WTC11 (cell line): ENCODE results near the gene POLK. TPM values are rescaled to one million over a fixed set of nuclear protein-coding genes. Genes with fewer than 3 reads are reported as not detected.

Source experiments
- ATAC-seq: fragments of 200-7000 bp; cut with Tn5 transposase; 2 replicates; pipeline ENCODE4 v1.10.0; 2021; ENCODE audit warnings: mild to moderate bottlenecking, moderate library complexity
- CTCF ChIA-PET: fragments of 300-600 bp; sonication (Branson Sonifier 250); formaldehyde crosslinking; loops from one replicate; lab custom pipeline; 2021; ENCODE audit warnings: antibody characterized with exemption; lab: Charles Lee
- POLR2A ChIA-PET: fragments of 350-600 bp; sonication (Branson Sonifier 250); formaldehyde crosslinking; loops from one replicate; lab custom pipeline; 2021; ENCODE audit warnings: antibody characterized with exemption; lab: Charles Lee
- DNase-seq: peaks from one replicate; pipeline ENCODE4 v3.0.0; 2021; ENCODE audit warnings: low spot score
- H3K27ac Mint-ChIP-seq: 2 replicates; pipeline ENCODE4 v1.8.0; 2021; ENCODE audit warnings: mixed read lengths
- H3K27me3 Mint-ChIP-seq: 2 replicates; pipeline ENCODE4 v1.8.0; 2021; ENCODE audit warnings: low read depth, mild to moderate bottlenecking, moderate library complexity, mixed read lengths
- H3K36me3 Mint-ChIP-seq: 2 replicates; pipeline ENCODE4 v1.8.0; 2021; ENCODE audit warnings: mixed read lengths
- H3K4me1 Mint-ChIP-seq: 2 replicates; pipeline ENCODE4 v1.8.0; 2022; ENCODE audit warnings: mixed read lengths
- H3K4me3 Mint-ChIP-seq: 2 replicates; pipeline ENCODE4 v1.8.0; 2021; ENCODE audit warnings: mild to moderate bottlenecking, moderate library complexity, mixed read lengths
- H3K9me3 Mint-ChIP-seq: 2 replicates; pipeline ENCODE4 v1.8.0; 2021; ENCODE audit warnings: mixed read lengths
- CBFB ChIP-seq: sonication (generic); formaldehyde crosslinking; IDR thresholded peaks from 2 replicates; pipeline ENCODE4 v1.8.1; 2022; ENCODE audit warnings: mild to moderate bottlenecking, low read depth, missing genetic modification reagents
- E2F4 ChIP-seq: sonication (generic); formaldehyde crosslinking; IDR thresholded peaks from 2 replicates; pipeline ENCODE4 v1.8.1; 2022; ENCODE audit warnings: low read depth, mild to moderate bottlenecking, moderate library complexity, missing genetic modification reagents, borderline replicate concordance
- EMX1 ChIP-seq: fragments of 250-450 bp; sonication (Bioruptor Pico); IDR thresholded peaks from 2 replicates; pipeline ENCODE4 v1.8.0; 2021; ENCODE audit warnings: mild to moderate bottlenecking
- ESRRA ChIP-seq: sonication (generic); formaldehyde crosslinking; IDR thresholded peaks from 2 replicates; pipeline ENCODE4 v1.8.1; 2022; ENCODE audit warnings: mild to moderate bottlenecking, missing genetic modification reagents, borderline replicate concordance
- FOXK1 ChIP-seq: sonication (generic); formaldehyde crosslinking; IDR thresholded peaks from 2 replicates; pipeline ENCODE4 v1.8.0; 2022; ENCODE audit warnings: mild to moderate bottlenecking, moderate library complexity, missing genetic modification reagents
- GRHL2 ChIP-seq: fragments of 250-450 bp; sonication (Bioruptor Pico); IDR thresholded peaks from 2 replicates; pipeline ENCODE4 v1.8.0; 2022; ENCODE audit warnings: mild to moderate bottlenecking, moderate library complexity; ENCODE audit not compliant: insufficient replicate concordance, severe bottlenecking
- JUN ChIP-seq: sonication (generic); formaldehyde crosslinking; IDR thresholded peaks from 2 replicates; pipeline ENCODE4 v1.8.0; 2023; ENCODE audit warnings: mild to moderate bottlenecking, missing genetic modification reagents
- MLX ChIP-seq: sonication (generic); formaldehyde crosslinking; IDR thresholded peaks from 2 replicates; pipeline ENCODE4 v1.8.1; 2023; ENCODE audit warnings: mild to moderate bottlenecking, missing genetic modification reagents, moderate library complexity
- NFATC4 ChIP-seq: fragments of 250-450 bp; sonication (Bioruptor Pico); IDR thresholded peaks from 2 replicates; pipeline ENCODE4 v1.9.0; 2021; ENCODE audit warnings: mild to moderate bottlenecking
- NFE2L1 ChIP-seq: sonication (generic); formaldehyde crosslinking; IDR thresholded peaks from 2 replicates; pipeline ENCODE4 v1.8.1; 2023; ENCODE audit warnings: missing genetic modification reagents
- NFYB ChIP-seq: sonication (generic); formaldehyde crosslinking; conservative IDR thresholded peaks from 2 replicates; pipeline ENCODE4 v1.8.0; 2022; ENCODE audit warnings: low read depth, missing genetic modification reagents
- PRRX2 ChIP-seq: fragments of 250-450 bp; sonication (Bioruptor Pico); IDR thresholded peaks from 2 replicates; pipeline ENCODE4 v1.8.0; 2021; ENCODE audit warnings: mild to moderate bottlenecking
- TEAD1 ChIP-seq: sonication (generic); formaldehyde crosslinking; IDR thresholded peaks from 2 replicates; pipeline ENCODE4 v1.8.0; 2022; ENCODE audit warnings: mild to moderate bottlenecking, missing genetic modification reagents
- ZBTB21 ChIP-seq: sonication (generic); formaldehyde crosslinking; IDR thresholded peaks from 2 replicates; pipeline ENCODE4 v1.8.1; 2023; ENCODE audit warnings: mild to moderate bottlenecking, missing genetic modification reagents, borderline replicate concordance
- ZNF232 ChIP-seq: sonication (generic); formaldehyde crosslinking; IDR thresholded peaks from 2 replicates; pipeline ENCODE4 v1.8.0; 2022; ENCODE audit warnings: mild to moderate bottlenecking, missing genetic modification reagents
- ZNF263 ChIP-seq: sonication (generic); formaldehyde crosslinking; IDR thresholded peaks from 2 replicates; pipeline ENCODE4 v1.8.1; 2022; ENCODE audit warnings: low read depth, mild to moderate bottlenecking, moderate library complexity, missing genetic modification reagents
- total RNA-seq: library from RNA; stranded (reverse); gene quantifications from 3 replicates; pipeline ENCODE4 v1.2.3, GENCODE V29; 2021
- TF ChIP-seq, protein P1 (sequence below): sonication (generic); formaldehyde crosslinking; IDR thresholded peaks from 2 replicates; pipeline ENCODE4 v1.8.1; 2023; ENCODE audit warnings: mild to moderate bottlenecking, missing genetic modification reagents, borderline replicate concordance
- TF ChIP-seq, protein P2 (sequence below): sonication (generic); formaldehyde crosslinking; IDR thresholded peaks from 2 replicates; pipeline ENCODE4 v1.8.0; 2022; ENCODE audit warnings: mild to moderate bottlenecking, missing genetic modification reagents
- TF ChIP-seq, protein P3 (sequence below): fragments of 250-450 bp; sonication (Bioruptor Pico); IDR thresholded peaks from 2 replicates; pipeline ENCODE4 v1.8.0; 2021; ENCODE audit warnings: mild to moderate bottlenecking
- TF ChIP-seq, protein P4 (sequence below): sonication (generic); formaldehyde crosslinking; IDR thresholded peaks from 2 replicates; pipeline ENCODE4 v1.8.1; 2023; ENCODE audit warnings: mild to moderate bottlenecking, missing genetic modification reagents
- TF ChIP-seq, protein P5 (sequence below): sonication (generic); formaldehyde crosslinking; IDR thresholded peaks from 2 replicates; pipeline ENCODE4 v1.8.1; 2022; ENCODE audit warnings: mild to moderate bottlenecking, moderate library complexity, missing genetic modification reagents

POLK gene
- total RNA-seq, 1 experiment from 2014 or later = 7.1 TPM

- TF ChIP-seq, protein P1, sequence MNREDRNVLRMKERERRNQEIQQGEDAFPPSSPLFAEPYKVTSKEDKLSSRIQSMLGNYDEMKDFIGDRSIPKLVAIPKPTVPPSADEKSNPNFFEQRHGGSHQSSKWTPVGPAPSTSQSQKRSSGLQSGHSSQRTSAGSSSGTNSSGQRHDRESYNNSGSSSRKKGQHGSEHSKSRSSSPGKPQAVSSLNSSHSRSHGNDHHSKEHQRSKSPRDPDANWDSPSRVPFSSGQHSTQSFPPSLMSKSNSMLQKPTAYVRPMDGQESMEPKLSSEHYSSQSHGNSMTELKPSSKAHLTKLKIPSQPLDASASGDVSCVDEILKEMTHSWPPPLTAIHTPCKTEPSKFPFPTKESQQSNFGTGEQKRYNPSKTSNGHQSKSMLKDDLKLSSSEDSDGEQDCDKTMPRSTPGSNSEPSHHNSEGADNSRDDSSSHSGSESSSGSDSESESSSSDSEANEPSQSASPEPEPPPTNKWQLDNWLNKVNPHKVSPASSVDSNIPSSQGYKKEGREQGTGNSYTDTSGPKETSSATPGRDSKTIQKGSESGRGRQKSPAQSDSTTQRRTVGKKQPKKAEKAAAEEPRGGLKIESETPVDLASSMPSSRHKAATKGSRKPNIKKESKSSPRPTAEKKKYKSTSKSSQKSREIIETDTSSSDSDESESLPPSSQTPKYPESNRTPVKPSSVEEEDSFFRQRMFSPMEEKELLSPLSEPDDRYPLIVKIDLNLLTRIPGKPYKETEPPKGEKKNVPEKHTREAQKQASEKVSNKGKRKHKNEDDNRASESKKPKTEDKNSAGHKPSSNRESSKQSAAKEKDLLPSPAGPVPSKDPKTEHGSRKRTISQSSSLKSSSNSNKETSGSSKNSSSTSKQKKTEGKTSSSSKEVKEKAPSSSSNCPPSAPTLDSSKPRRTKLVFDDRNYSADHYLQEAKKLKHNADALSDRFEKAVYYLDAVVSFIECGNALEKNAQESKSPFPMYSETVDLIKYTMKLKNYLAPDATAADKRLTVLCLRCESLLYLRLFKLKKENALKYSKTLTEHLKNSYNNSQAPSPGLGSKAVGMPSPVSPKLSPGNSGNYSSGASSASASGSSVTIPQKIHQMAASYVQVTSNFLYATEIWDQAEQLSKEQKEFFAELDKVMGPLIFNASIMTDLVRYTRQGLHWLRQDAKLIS (CRISPR knock-in tag) = no peak
- TF ChIP-seq ZBTB21 (CRISPR knock-in tag) = no peak
- TF ChIP-seq, protein P2, sequence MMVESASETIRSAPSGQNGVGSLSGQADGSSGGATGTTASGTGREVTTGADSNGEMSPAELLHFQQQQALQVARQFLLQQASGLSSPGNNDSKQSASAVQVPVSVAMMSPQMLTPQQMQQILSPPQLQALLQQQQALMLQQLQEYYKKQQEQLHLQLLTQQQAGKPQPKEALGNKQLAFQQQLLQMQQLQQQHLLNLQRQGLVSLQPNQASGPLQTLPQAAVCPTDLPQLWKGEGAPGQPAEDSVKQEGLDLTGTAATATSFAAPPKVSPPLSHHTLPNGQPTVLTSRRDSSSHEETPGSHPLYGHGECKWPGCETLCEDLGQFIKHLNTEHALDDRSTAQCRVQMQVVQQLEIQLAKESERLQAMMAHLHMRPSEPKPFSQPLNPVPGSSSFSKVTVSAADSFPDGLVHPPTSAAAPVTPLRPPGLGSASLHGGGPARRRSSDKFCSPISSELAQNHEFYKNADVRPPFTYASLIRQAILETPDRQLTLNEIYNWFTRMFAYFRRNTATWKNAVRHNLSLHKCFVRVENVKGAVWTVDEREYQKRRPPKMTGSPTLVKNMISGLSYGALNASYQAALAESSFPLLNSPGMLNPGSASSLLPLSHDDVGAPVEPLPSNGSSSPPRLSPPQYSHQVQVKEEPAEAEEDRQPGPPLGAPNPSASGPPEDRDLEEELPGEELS (CRISPR knock-in tag) = no peak
Measured at GRCh38 chr5:75558221-75558620, 46.5 kb downstream of the POLK start (continued).

- H3K27ac Mint-ChIP-seq = no peak overlapping the region
- H3K4me1 Mint-ChIP-seq = peaks cover 9% of the 10 kb centered on the region
- CTCF ChIA-PET = interaction anchor here (0.6 kb wide), 1 partner anchor 55 kb away, joined by 4 read pairs; no protein-coding TSS in a partner anchor
- POLR2A ChIA-PET = no interaction called here
- H3K9me3 Mint-ChIP-seq = peaks cover 28% of the 10 kb centered on the region
- no peak overlapping the region for H3K4me3 Mint-ChIP-seq
- peaks cover 19% of the 10 kb centered on the region for H3K36me3 Mint-ChIP-seq
- DNase-seq (no peak), ATAC-seq (no peak)
- H3K27me3 Mint-ChIP-seq = no peaks in the 10 kb centered on the region
- TF ChIP-seq NFYB (CRISPR knock-in tag) (no peak), MLX (CRISPR knock-in tag) (no peak), ZNF263 (CRISPR knock-in tag) (no peak), NFATC4 (CRISPR knock-in tag) (no peak), CBFB (CRISPR knock-in tag) (no peak), ESRRA (CRISPR knock-in tag) (no peak), FOXK1 (CRISPR knock-in tag) (no peak), EMX1 (no peak), E2F4 (CRISPR knock-in tag) (no peak), NFE2L1 (no peak), GRHL2 (CRISPR knock-in tag) (no peak), TEAD1 (CRISPR knock-in tag) (no peak), PRRX2 (CRISPR knock-in tag) (no peak), ZNF232 (CRISPR knock-in tag) (no peak), JUN (CRISPR knock-in tag) (no peak)
- TF ChIP-seq, protein P3, sequence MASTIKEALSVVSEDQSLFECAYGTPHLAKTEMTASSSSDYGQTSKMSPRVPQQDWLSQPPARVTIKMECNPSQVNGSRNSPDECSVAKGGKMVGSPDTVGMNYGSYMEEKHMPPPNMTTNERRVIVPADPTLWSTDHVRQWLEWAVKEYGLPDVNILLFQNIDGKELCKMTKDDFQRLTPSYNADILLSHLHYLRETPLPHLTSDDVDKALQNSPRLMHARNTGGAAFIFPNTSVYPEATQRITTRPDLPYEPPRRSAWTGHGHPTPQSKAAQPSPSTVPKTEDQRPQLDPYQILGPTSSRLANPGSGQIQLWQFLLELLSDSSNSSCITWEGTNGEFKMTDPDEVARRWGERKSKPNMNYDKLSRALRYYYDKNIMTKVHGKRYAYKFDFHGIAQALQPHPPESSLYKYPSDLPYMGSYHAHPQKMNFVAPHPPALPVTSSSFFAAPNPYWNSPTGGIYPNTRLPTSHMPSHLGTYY (CRISPR knock-in tag) = no peak
- TF ChIP-seq, protein P4, sequence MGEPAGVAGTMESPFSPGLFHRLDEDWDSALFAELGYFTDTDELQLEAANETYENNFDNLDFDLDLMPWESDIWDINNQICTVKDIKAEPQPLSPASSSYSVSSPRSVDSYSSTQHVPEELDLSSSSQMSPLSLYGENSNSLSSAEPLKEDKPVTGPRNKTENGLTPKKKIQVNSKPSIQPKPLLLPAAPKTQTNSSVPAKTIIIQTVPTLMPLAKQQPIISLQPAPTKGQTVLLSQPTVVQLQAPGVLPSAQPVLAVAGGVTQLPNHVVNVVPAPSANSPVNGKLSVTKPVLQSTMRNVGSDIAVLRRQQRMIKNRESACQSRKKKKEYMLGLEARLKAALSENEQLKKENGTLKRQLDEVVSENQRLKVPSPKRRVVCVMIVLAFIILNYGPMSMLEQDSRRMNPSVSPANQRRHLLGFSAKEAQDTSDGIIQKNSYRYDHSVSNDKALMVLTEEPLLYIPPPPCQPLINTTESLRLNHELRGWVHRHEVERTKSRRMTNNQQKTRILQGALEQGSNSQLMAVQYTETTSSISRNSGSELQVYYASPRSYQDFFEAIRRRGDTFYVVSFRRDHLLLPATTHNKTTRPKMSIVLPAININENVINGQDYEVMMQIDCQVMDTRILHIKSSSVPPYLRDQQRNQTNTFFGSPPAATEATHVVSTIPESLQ (CRISPR knock-in tag) = no peak
- TF ChIP-seq, protein P5, sequence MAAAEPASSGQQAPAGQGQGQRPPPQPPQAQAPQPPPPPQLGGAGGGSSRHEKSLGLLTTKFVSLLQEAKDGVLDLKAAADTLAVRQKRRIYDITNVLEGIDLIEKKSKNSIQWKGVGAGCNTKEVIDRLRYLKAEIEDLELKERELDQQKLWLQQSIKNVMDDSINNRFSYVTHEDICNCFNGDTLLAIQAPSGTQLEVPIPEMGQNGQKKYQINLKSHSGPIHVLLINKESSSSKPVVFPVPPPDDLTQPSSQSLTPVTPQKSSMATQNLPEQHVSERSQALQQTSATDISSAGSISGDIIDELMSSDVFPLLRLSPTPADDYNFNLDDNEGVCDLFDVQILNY (CRISPR knock-in tag) = no peak
Measured at GRCh38 chr5:75558981-75559632, 47.4 kb downstream of the POLK start.
